GM12891 (cell line): Measurements from ENCODE around the gene ARG2.

Experiments
- PAX5 ChIP-seq: IDR thresholded peaks from 2 replicates; pipeline ENCODE4 v1.6.1; 2011; ENCODE audit warnings: low read length, moderate library complexity, mild to moderate bottlenecking; ENCODE audit not compliant: insufficient read depth, severe bottlenecking
- POLR2A ChIP-seq: IDR thresholded peaks from 2 replicates; pipeline ENCODE4 v1.6.1; 2011; ENCODE audit warnings: low read depth, low read length, control low read depth
- POLR2AphosphoS5 ChIP-seq: IDR thresholded peaks from 2 replicates; pipeline ENCODE4 v1.6.1; 2011; ENCODE audit warnings: low read depth, low read length, control low read depth
- POU2F2 ChIP-seq: IDR thresholded peaks from 2 replicates; pipeline ENCODE4 v1.6.1; 2011; ENCODE audit warnings: low read depth, mild to moderate bottlenecking, control low read depth, low read length, moderate library complexity
- SPI1 ChIP-seq: IDR thresholded peaks from 2 replicates; pipeline ENCODE4 v1.6.1; 2011; ENCODE audit warnings: low read depth, low read length, control low read depth
- TAF1 ChIP-seq: IDR thresholded peaks from 2 replicates; pipeline ENCODE4 v1.6.1; 2011; ENCODE audit warnings: low read depth, low read length, control low read depth

DNA sequence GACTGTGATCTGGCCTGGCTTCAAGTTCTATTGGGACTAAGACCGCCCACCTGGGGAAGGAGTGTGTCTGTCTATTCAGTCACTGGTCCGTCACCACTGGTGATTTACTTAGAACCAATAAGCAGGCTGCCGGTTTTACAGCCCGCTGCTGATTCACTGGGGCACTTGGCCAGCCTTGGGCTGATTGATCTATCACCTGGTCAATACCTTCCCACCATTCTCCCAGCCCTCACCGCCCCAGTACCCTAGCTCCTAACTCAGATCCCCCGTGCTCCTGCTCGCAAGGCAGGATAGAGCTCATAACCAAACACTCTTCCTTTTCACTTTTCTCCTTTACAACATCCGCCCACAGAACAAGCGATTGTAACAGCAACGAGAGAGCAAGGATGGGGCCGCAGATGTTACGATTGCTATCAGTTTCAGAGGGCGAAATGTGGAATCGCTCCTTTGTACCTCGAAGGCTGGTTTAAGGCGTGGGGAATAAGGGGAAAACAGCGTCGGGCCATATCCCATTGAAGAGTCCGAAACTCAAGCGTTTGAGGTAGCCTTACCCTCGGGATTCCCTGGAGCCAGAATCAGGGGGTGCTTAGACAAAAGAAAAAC lies 75.2 kb downstream of the ARG2 start:
- TF ChIP-seq POLR2A (peak; percentile 64; the same call in 1 of the 2 replicates), POLR2AphosphoS5 (no peak), TAF1 (peak; percentile 56; the same call in 1 of the 2 replicates), POU2F2 (peak; percentile 37; the same call in 1 of the 2 replicates), PAX5 (no peak), SPI1 (no peak)
